Activated CD4-positive, CD25-positive, alpha-beta regulatory T cell treated with anti-CD3 and anti-CD28 coated beads, Interleukin-2, amount 50 U/mL, for 24 hours (primary cell): ENCODE data around the gene PRAMEF12.
"Not testable (repeated sequence)": the region's sequence is repeated elsewhere in the genome, so short reads cannot be mapped to it uniquely, and the experiment has no call there.

Experiments
- ATAC-seq, 2 donors: fragments of 150-1000 bp; cut with Tn5 transposase; one replicate each; pipeline ENCODE4 v1.10.0; 2021; ENCODE audit warnings: mild to moderate bottlenecking in 1 of 2, moderate library complexity in 1 of 2

The PRAMEF12 gene

DNA sequence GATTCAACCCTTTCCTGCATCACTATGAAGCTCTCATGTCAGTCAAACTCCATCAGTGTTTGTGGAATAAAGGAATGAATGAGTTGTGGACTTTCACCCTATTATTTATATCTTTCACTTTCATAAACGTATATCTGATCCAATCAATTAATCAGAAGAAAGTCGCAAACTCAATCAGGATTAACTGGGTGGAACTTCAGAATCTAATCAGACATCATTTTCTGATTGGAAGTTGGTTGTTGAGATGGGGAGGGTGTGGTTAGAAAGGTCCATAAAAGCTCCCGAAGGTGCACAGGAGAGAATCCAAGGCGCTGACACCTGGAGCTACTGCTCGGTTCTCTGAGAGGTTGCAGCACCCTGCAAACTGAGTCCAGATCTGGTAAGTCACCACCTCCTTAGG lies at the start of gene PRAMEF12:
Gene PRAMEF12 (plus strand): TSS at position 301 of the 400 bp plus-strand sequence. CDS start 1,130 bp downstream, outside the sequence.
- no peak for ATAC-seq

DNA sequence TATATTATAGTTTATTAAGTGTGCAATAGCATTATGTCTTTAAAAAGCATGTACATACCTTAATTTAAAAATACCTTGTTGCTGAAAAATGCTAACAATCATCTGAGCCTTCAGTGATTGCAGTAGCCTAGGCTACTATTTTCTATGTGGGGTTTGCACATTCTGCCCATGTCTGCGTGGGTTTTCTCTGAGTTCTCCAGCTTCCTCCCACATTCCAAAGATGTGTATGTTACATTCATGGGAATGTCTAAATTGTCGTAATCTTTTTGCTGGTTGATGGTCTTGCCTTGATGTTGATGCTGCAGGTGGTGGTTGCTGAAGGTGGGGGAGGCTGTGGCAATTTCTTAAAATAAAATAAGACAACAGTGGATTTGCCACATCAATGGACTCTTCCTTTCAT lies 45.1 kb upstream of the PRAMEF12 start:
- no peak for ATAC-seq

DNA sequence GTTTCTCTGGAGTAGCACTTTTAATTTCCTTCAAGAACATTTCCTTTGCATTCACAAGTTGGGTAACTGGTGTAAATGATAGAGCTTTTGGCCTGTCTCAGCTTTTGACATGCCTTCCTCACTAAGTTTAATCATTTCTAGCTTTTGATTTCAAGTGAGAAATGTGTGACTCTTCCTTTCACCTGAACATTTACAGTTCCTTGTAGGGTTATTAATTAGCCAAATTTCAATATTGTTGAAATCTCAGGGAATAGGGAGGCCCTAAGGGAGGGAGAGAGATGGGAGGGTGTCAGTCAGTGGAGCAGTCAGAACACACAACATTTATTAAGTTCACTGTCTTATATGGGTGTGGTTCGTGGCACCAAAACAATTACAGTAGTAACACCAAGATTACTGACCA lies 43.4 kb upstream of the PRAMEF12 start:
- no peak for ATAC-seq

DNA sequence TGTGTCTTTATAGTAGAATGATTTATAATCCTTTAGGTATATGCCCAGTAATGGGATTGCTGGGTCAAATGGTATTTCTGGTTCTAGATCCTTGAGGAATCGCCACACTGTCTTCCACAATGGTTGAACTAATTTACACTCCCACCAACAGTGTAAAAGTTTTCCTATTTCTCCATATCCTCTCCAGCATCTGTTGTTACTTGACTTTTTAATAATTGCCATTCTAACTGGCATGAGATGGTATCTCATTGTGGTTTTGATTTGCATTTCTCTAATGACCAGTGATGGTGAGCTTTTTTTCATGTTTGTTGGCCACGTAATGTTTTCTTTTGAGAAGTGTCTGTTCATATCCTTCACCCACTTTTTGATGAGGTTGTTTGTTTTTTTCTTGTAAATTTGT lies 42.5 kb upstream of the PRAMEF12 start:
- not testable (repeated sequence) for ATAC-seq

DNA sequence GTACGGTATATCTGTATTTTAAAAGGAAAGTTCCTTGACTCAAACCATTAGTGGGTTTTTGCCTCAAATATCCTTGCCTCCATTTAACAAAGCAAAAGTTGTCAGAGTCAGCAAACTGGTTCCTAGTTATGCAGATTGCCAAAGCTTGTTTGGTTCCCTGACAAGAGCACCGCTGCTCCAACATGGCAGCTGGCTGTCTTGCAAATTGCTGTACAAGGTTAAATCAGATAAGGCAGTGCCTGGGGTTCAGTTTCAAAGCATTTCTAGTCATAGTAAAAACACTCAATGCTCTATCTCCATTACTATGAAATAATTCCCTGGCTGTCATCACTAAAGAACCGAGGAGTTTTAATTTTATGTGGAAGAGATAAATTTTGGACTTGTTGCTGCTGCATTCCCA lies 38.9 kb upstream of the PRAMEF12 start:
- no peak for ATAC-seq

DNA sequence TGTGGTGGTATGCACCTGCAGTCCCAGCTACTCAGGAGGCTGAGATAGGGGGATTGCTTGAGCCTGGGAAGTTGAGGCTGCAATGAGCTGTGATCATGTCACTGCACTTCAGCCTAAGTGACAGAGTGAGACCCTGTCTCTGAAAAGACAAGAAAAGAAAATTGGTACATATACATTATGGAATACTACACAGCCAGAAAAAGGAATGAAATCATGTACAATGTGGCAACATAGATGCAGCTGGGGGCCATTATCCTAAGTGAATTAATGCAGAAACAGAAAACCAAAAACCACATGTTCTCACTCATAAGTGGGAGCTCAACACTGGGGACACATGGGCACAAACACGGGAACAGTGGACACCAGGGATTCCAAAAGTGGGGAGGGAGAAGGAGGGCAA lies 34.6 kb upstream of the PRAMEF12 start:
- no peak for ATAC-seq

DNA sequence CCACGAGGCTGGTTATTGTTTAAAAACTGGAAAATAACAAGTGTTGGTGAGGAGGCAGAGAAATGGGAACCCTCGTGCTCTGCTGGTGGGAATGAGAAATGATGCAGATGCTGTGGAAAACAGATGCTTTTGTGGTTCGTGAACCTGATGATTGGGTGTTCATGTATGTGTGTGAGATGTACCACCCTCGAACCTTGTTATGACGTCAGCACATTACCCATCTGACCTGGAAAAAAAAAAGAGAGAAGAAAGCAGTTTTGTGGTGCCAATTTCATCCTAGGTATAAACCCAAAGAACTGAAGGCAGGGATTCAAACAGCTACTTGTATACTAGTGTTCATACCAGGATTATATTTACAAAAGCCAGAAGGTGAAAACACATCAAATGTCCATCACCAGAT lies 33.9 kb upstream of the PRAMEF12 start:
- ATAC-seq, result no peak

DNA sequence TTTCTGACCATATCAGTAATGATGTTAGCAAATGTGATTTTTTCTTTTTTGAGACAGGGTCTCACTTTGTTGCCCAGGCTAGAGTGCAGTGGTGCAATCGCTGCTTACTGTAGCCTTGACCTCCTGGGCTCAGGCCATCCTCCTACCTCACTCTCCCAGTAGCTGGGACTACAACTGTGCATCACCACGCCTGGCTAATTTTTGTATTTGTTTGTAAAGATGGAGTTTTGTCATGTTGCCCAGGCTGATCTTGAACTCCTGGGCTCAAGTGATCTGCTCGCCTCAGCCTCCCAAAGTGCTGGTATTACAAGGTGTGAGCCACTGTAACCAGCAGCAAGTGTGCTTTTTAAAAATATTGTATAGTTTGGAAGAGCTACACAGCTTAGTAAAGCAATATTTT lies 31.6 kb upstream of the PRAMEF12 start:
- no peak for ATAC-seq

DNA sequence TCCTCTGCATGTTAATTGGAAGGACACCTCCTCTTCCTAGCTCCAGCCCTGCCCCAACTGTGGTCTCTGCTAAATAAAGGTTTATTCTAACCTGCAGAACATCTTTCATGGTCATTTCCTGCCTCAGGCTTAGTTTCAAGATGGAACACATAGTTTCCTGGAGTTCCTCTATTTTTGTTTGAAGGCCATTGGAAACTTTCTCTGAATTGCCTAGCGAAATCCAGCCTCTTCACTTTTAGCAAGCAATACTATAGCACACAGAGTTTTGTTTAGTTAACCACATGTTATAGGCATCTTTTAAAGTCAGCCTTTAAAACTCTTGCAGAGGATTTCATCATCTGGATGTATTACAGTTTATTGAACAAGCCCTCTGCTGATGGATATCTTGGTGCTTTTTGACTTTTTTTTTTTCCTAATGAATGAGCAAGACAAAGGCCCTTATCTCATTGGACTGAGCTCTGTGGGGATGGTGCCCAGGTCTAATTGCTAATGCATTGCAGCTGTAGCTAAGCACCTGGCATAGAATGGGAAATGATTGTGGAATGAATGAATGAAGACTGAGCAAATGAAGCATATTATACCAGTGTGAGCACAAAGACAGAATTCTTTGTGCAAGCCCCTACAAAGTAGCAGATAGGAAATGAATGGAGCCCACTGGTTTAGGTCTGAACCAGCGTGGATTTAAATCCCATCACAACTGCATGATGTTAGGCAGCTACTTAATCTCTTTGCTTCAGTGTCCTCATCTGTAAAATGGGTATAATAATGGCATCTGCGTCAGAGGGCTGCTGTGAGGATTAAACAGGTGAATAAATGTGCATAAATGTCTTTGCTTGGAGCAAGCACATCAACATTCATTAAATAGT lies 28.2 kb upstream of the PRAMEF12 start:
- no peak for ATAC-seq

DNA sequence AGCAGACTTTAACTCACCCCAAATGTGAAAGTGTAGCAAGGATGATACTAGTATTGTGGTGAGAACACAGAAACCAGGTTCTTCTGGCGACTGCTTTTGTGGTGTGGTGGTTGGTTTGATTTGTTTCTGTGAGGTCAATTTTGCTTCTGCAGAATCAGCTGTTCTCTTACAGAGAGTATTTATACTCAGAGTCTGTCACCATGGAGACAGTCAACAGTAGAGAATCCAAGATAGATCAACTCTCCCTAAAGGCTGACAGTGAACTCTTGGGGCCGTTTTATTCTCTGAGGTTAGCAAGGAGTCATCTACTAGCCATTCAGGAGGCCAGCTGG lies 27.6 kb upstream of the PRAMEF12 start, which contains the start of gene CFAP107:
Gene CFAP107 (plus strand): TSS at position 209 of the 332 bp plus-strand sequence. CDS start 231 bp downstream, outside the sequence.
- ATAC-seq, result no peak

DNA sequence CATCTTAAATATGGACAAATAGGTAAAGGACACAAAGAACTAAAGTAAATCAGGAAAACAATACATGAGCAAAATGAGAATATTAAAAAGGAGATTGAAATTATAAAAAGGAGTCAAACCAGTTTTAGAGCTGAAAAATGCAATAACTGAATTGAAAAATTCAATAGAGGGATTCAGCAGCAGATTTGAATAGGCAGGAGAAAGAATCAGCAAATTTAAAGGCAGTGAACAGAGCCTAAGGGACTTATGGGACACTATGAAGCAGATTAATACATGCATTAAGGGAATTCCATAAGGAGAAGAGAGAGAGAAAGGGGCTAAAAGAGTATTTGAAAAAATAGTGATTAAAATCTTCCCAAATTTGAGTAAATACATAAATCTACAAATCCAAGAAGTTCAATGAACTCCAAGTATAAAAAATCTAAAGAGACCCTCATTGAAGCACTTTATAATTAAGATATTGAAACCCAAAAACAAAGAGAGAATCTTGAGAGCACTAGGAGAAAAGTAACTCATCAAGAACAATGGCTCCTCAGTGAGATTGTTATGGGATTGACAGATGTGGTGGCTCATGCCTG lies 24.7 kb upstream of the PRAMEF12 start:
- ATAC-seq, result no peak

DNA sequence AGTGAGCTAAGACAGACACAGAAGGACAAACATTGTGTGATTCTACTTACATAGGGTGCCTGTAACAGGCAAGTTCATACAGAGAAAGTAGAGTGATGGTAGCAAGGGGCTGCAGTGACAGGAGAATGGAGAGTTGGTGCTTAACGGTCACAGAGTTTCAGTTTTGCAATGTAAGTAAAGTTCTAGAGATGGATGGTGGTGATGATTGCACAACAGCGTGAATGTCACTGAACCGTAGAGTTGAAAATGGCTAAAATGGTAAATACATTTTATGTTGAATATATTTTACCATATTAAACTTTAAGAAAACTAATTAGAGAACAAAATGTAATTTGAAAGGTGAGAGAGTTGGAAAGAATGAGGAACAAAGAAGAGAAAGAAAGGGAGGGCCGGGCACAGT lies 18.8 kb upstream of the PRAMEF12 start:
- no peak for ATAC-seq

DNA sequence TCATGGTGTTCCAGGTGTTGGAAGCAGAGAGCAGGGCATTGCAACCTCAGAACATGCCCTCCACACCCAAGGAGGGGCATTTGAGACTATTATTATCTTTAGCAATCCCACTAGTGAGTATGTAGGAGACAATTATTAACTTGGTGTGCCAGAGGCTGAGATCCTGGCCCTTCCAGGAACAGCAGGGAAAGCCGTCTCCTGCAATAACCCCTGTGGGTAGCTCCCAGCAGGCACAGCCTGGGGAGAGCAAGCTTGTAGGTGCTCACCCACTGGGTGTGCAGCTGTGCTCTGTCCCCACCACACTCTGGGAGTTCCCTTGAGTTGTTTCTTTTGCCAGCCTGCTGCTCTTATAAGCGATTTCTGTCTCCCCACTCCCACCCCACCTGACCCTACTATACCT lies 17.3 kb upstream of the PRAMEF12 start:
- no peak for ATAC-seq

DNA sequence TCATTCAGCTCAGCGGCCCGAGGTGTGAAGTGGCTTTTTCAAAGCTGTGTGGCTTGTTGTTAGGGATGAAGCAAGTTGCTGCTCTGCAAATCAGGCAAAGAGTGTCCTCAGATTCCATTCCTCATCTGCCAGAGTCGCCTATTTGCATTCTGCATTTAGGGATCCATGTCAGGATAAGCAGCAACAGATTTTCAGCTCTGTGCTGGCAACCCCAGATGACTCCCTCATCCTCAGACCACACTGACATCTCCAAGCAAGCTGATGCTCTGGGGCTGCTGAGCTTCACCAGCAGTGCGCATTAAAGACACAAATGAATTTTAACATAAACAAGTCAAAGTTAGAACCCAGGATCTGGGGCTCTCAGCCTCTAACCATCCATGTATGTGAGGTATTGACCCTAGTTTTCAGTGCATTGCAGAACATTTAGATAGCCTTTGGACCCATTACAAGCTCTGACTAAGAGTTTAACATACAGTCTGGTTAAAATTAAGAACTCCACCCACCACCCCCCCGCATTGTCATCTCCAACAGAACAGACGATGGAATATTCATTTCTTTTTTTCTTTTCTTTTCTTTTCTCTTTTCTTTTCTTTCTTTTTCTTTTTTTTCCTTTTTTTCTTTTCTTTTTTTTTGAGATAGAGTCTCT lies 16.6 kb upstream of the PRAMEF12 start:
- ATAC-seq, result no peak

DNA sequence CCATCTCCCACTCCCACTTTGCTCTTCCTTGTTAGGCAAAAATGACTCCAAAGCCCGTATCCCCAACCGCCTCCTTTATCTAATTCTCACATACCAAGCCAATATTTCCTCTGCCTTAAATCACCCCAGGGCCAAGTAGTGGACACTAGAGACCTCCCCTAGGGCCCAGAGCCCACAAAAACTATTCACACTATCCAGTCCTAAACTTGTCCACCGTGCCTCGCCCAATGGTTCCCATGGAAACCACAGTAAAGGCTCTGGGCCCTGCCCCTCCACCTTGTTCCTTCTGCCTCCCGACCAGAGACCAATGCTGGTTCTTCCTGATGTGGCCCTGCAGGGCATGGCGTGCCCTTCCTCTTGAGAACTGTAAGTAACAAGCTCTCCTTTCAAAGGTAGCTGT lies 15.7 kb upstream of the PRAMEF12 start:
- no peak for ATAC-seq

DNA sequence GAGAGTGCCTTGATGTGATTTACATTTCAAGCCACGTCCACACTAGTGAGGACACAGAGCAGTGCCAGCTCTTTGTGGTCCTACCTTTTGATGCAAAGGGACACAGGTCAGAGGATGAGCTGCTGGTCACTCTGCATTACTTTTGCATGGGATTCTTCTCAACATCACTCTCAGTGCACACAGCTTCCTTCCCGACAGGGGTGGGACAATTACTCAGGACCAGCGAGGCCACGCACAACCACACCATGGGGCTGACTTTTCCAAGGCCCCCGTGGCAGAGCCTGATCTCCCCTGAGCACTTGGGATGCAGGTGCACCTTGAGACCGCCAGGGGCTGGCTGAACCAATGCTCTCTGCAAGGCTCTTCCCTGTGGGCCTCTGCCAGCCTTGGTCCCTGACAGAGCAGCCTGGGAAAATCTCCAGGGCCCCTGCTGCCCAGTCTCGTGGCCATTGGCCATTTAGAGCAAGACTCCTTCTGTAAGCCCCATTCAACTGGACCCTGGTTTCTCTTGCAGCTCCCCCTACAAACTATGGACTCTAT lies 13.2 kb upstream of the PRAMEF12 start:
- no peak for ATAC-seq

DNA sequence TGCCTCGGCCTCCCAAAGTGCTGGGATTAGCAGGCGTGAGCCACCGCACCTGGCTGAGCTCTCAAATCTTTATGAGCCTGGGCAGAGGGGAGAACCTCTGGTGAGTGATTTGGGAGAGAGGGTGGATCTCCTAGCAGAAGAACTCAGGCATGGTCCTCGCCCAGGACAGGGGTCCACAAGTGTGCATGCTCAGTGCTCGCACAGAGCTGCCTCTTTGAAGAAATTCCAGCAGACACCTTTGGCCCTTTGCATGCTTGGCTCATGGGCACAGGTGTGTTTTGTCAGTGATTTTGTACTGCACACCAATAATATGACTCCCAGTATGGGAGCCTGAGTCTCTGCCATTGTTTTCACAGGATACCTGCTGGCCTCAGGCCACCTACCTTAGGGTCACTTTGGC lies 11.8 kb upstream of the PRAMEF12 start:
- ATAC-seq, result no peak

DNA sequence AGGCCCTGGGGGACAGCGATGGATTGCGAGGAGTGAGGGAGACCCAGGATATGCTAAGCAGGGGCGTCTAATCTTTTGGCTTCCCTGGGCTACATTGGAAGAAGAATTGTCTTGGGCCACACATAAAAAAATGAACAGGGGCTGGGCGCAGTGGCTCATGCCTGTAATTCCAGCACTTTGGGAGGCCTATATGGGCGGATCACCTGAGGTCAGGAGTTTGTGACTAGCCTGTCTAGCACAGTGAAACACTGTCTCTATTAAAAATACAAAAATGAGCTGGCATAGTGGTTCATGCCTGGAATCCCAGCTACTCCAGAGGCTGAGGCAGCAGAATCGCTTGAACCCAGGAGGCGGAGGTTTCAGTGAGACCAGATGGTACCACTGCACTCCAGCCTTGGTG lies 10.8 kb upstream of the PRAMEF12 start:
- no peak for ATAC-seq

DNA sequence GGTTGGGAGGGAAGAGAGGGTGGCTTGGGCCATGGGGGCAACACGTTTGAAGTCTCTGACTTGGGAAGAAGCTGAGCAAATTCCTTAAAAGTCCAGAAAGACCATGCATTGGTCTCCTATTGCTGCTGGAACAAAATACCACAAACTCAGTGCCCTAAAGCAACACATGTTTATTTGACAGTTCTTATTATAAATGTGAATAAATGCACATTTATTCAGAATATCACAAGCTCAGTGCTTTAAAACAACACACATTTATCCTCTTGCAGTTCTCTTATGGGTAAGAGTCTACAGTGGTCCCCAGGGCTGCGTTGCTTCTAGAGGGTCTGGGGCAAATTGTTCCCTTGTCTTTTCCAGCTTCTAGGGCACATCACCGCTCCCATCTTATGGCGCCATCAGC lies 10.1 kb upstream of the PRAMEF12 start:
- ATAC-seq, result no peak

DNA sequence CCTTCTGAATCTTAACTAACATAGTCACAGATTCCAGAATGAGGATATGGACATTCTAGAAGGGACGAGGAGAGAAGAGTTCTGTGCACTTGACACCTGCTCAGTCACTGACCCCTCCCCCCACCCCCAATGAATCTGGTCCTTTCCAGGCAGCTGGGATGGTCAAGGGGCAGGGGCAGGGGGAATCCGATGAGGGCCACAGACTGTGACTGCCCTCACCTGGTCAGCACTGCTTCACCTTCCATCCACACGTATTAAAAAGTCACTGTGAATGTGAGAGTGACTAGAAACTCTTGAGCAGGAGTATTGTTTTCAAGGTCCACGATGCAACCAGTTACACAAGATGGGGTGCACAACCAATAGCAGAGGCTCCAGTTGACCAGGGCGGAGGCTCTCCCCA lies 9.5 kb upstream of the PRAMEF12 start:
- ATAC-seq, result no peak

DNA sequence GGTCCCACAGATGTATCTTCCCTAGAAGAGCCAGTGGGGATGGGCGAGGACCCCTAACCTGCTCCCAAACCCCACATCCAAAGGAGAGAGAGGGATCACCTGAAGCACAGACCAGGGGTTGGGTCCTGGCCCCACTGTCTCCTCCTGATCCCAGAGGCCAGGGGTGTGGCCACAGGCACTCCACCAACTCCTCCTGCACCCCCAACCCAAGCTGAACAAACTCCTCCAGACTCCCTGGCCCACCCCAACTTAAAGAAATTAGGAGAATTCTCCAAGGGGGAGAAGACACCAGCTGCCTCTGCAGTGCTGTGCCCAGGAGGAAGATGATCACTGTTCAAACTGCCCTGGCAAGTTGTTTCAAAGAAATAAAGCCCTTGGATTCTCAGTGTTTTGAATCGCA lies 4.5 kb upstream of the PRAMEF12 start:
- ATAC-seq, result no peak

DNA sequence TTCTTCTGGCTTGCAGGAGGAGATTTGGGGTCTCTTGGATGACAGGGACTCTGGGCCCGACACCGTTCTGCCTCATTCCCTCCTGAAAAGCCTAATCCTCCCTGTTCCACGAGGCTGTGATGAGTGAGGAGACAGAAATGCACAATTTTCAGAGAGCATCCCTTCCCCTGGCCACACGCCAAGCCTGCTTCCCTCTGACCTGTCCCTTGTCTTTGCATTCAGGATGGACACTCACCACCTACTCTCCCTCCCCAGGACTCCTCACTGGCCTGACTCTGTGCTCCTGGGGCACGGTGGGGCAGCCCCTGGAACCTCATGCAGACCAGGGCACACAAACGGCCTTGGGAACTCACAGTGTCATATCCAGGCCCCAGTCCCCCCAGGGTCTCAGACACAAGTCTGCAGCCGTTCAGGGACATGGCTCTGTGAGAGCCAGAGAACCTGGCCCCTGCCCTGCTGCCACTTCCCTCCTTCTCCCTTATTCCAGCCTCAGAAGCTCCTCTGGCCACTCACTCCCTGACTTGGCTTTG lies 3.5 kb upstream of the PRAMEF12 start:
- no peak for ATAC-seq

DNA sequence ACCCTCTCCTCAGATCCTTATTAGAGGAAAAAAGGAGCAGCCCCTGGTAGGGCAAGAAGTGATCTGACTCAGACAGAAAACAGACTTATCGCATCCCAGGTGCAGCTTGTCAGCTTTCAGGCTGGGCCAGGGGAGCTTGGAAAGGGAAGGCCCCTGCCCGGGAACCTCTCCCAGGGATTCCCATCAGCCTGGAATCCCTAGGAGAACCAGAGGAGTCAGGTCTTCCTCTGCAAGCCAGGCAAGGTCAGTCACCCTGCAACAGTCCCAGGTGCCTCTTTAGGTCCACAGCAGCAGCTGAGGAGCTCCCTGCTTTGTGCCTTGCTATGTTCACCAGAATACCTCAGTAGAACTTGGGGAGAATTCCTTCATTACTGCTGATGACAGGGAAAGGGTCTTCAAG lies 2.9 kb upstream of the PRAMEF12 start:
- ATAC-seq, result no peak

DNA sequence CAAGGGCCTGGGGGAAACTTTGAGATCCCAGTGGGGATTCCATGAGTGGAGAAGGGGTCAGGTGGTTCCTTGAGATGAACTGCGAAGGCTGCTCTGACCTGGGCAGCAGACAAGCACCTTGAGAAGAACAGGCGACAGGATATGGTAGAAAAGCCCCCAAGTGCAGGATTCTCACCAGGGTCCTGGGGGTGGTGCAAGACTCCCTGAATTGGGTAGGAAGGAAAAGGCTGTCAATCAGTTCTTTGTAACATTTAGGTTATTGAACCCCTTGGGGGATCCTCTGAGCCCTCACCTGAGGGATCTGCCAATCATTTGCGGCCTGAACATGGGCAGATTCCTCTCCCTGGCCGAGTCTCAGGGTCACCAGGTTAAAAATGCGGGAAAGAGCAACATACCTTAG lies 2.4 kb upstream of the PRAMEF12 start:
- no peak for ATAC-seq
